ENCODE data around the gene MCUB. TPM values are rescaled to one million over a fixed set of nuclear protein-coding genes. Genes with fewer than 3 reads are reported as not detected.
A peak's percentile ranks its signal among the peaks of the same experiment; 100 is the strongest.

The MCUB gene
- total and polyA plus RNA-seq, 9 of the 15 experiments (the other 6 are each of a cell fraction or from before 2014, with no cell fraction given) = 1.4 to 21.5 (median 5.4) TPM

- H3K4me1 ChIP-seq (replicated peaks in 1 of 2; ENCODE audit: control insufficient read depth in 2 of 2, insufficient read depth in 2 of 2, low read length in 2 of 2) = no peaks in the 10 kb centered on the region
- no peak overlapping the region for H3K4me3 ChIP-seq
- H3K36me3 ChIP-seq (ENCODE audit: control insufficient read depth, insufficient read depth, low read length) = no peaks in the 10 kb centered on the region
- H3K9me1 ChIP-seq (ENCODE audit: control insufficient read depth, insufficient read depth, low read length) = no peaks in the 10 kb centered on the region
- intact Hi-C loops (cut with micrococcal nuclease) (no loop called here), in situ Hi-C loops (cut with MboI) (no loop called here)
- H3K9ac ChIP-seq (ENCODE audit: insufficient read depth in 1 of 2, low read depth in 2 of 2, low read length in 2 of 2) = no peak overlapping the region
- no peak overlapping the region for H3K4me2 ChIP-seq (ENCODE audit: insufficient read depth, low read length)
- no TSS peak for BruUV-seq (replicated peaks)
- CTCF ChIA-PET (ENCODE audit: low intra/inter-chr PET ratio) = no interaction called here
- H3K27me3 ChIP-seq (ENCODE audit: control insufficient read depth in 2 of 2, insufficient read depth in 2 of 2, low read length in 2 of 2) = no peaks in the 10 kb centered on the region
- no peaks in the 10 kb centered on the region for H4K20me1 ChIP-seq (replicated peaks; ENCODE audit: control insufficient read depth, insufficient read depth, low read length)
- no peak overlapping the region for H2AFZ ChIP-seq (ENCODE audit: low read depth, low read length)
- FAIRE-seq = no peak
- DNase-seq (ENCODE audit: extremely low read depth in 1 of 4, low spot score in 3 of 4) = no peak
- ATAC-seq = no peak
- no peak for TF ChIP-seq ZNF766 (CRISPR knock-in tag; conservative IDR thresholded peaks at IDR 0.05)
- TF ChIP-seq CBX5 (IDR thresholded peaks at IDR 0.05; ENCODE audit: borderline replicate concordance, low read depth) = 0 out of 2 replicates have a peak, but pooled peaks have one; percentile 39
- TF ChIP-seq, protein P1, sequence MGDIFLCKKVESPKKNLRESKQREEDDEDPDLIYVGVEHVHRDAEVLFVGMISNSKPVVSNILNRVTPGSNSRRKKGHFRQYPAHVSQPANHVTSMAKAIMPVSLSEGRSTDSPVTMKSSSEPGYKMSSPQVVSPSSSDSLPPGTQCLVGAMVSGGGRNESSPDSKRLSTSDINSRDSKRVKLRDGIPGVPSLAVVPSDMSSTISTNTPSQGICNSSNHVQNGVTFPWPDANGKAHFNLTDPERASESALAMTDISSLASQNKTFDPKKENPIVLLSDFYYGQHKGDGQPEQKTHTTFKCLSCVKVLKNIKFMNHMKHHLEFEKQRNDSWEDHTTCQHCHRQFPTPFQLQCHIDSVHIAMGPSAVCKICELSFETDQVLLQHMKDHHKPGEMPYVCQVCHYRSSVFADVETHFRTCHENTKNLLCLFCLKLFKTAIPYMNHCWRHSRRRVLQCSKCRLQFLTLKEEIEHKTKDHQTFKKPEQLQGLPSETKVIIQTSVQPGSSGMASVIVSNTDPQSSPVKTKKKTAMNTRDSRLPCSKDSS (IDR thresholded peaks at IDR 0.05; ENCODE audit: low read depth, partially characterized antibody) = peak; percentile 17
- TF ChIP-seq SLC30A9 (CRISPR knock-in tag; IDR thresholded peaks at IDR 0.05) = no peak
- TF ChIP-seq CBX3 (IDR thresholded peaks at IDR 0.05; ENCODE audit: borderline replicate concordance in 1 of 2, low read length in 2 of 2) = peak in 1 of 2 experiments; percentile 67; a peak in 1 of 3 replicates
- H3K79me2 ChIP-seq (ENCODE audit: control insufficient read depth, insufficient read depth, low read length) = no peaks in the 10 kb centered on the region
- H3K9me3 ChIP-seq (replicated peaks; ENCODE audit: control insufficient read depth, insufficient read depth, low read depth, low read length) = no peaks in the 10 kb centered on the region
- POLR2A ChIA-PET = no interaction called here
- H3K27ac ChIP-seq (ENCODE audit: extremely low read depth, low read depth, low read length) = no peak overlapping the region
Measured at GRCh38 chr4:109607976-109608375, 47.9 kb downstream of the MCUB start.

- in situ Hi-C loops (cut with MboI) = no loop called here
- Histone ChIP-seq H2AFZ (ENCODE audit: low read depth, low read length) (no peak overlapping the region), H3K36me3 (ENCODE audit: control insufficient read depth, insufficient read depth, low read length) (no peaks in the 10 kb centered on the region), H4K20me1 (replicated peaks; ENCODE audit: control insufficient read depth, insufficient read depth, low read length) (no peaks in the 10 kb centered on the region), H3K4me1 (replicated peaks in 1 of 2; ENCODE audit: control insufficient read depth in 2 of 2, insufficient read depth in 2 of 2, low read length in 2 of 2) (no peaks in the 10 kb centered on the region), H3K79me2 (ENCODE audit: control insufficient read depth, insufficient read depth, low read length) (no peaks in the 10 kb centered on the region), H3K9me3 (replicated peaks; ENCODE audit: control insufficient read depth, insufficient read depth, low read depth, low read length) (no peaks in the 10 kb centered on the region), H3K9me1 (ENCODE audit: control insufficient read depth, insufficient read depth, low read length) (no peaks in the 10 kb centered on the region), H3K27ac (ENCODE audit: extremely low read depth, low read depth, low read length) (no peak overlapping the region), H3K4me3 (no peak overlapping the region), H3K4me2 (ENCODE audit: insufficient read depth, low read length) (no peak overlapping the region), H3K27me3 (ENCODE audit: control insufficient read depth in 2 of 2, insufficient read depth in 2 of 2, low read length in 2 of 2) (no peaks in the 10 kb centered on the region), H3K9ac (ENCODE audit: insufficient read depth in 1 of 2, low read depth in 2 of 2, low read length in 2 of 2) (no peak overlapping the region)
- BruUV-seq (replicated peaks) = no TSS peak
- WGBS (ENCODE audit: insufficient coverage, low coverage, missing lambda C conversion rate) = 0% methylated on average over 1 of the region's 1 CpG
- FAIRE-seq (no peak), DNase-seq (ENCODE audit: extremely low read depth in 1 of 4, low spot score in 3 of 4) (no peak), ATAC-seq (no peak)
- intact Hi-C loops (cut with micrococcal nuclease) = no loop called here
- ChIA-PET POLR2A (no interaction called here), CTCF (ENCODE audit: low intra/inter-chr PET ratio) (no interaction called here)
- TF ChIP-seq, protein P2, sequence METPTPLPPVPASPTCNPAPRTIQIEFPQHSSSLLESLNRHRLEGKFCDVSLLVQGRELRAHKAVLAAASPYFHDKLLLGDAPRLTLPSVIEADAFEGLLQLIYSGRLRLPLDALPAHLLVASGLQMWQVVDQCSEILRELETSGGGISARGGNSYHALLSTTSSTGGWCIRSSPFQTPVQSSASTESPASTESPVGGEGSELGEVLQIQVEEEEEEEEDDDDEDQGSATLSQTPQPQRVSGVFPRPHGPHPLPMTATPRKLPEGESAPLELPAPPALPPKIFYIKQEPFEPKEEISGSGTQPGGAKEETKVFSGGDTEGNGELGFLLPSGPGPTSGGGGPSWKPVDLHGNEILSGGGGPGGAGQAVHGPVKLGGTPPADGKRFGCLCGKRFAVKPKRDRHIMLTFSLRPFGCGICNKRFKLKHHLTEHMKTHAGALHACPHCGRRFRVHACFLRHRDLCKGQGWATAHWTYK (CRISPR knock-in tag; IDR thresholded peaks at IDR 0.05) = no peak
Measured at GRCh38 chr4:109608879-109609278, 48.8 kb downstream of the MCUB start.
